Erythroblast (primary cell): ENCODE data around the gene ODF2.

Source experiments
- GATA1 ChIP-seq: IDR thresholded peaks from 2 replicates; pipeline ENCODE4 v1.6.1; 2011; ENCODE audit warnings: low read depth, mild to moderate bottlenecking, control low read depth, low read length, moderate library complexity
- POLR2A ChIP-seq: IDR thresholded peaks from 2 replicates; pipeline ENCODE4 v1.6.1; 2011; ENCODE audit warnings: mild to moderate bottlenecking, low read length

DNA sequence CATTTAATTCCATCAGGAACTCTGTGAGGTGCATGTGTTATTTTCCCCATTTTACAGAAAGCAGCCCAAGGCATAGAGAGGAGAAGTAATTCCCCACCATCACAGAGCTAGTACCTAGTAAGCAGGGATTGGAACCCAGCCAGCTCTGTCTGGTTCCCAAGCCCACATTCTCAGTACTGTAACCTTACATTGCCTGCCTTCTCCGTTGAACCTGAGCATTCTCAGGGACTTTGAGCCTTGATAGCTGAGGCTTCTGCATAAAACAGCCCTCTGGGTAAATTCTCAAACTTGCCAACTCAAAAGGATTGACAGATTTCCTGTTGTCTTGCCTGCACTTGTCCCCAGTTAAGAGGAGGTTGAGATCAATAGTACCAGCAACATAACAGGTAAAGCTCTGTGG is 39.5 kb downstream of the ODF2 start:
- TF ChIP-seq POLR2A: no peak
- no peak for TF ChIP-seq GATA1
